ENCODE data around the gene SUDS3.

DNA sequence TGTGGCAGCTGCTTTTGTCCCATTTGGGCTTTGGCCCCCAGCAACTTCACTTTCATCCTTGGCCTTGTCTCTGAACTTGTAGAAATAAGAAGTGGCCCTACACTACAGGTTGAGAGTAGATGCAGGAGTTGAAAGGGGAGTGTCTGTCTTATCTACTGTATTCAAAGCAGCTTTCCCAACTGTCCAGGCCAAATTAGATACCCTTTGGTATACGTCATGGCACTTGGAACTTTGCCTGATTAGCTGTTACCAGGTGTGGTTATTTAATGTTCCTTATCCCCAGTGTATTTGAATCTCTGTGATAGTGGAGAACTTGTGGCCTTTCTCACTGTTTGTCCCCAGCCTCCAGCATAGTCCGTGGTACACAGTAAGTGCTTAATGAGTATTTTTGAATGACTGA, 33.5 kb downstream of the SUDS3 start:
- no peak for TF ChIP-seq POLR2A (IDR thresholded peaks at IDR 0.05; ENCODE audit: low read length)
- TF ChIP-seq GATA1 (IDR thresholded peaks at IDR 0.05; ENCODE audit: low read depth, low read length) = no peak
